ENCODE results near the gene CACNG8. TPM values are rescaled to one million over a fixed set of nuclear protein-coding genes. Genes with fewer than 3 reads are reported as not detected.
A peak's percentile ranks its signal among the peaks of the same experiment; 100 is the strongest.

CACNG8 gene
- total and polyA plus RNA-seq, 8 donors = under 0.01 to 0.06 (median 0.03) TPM; not detected in 1

GRCh38 chr19:54023191-54023590 is 60.5 kb downstream of the CACNG8 start:
- no peaks in the 10 kb centered on the region for H3K36me3 ChIP-seq
- DNase-seq (no peak), FAIRE-seq (no peak), ATAC-seq (no peak)
- peaks cover 0 to 8% (median 0%) of the 10 kb centered on the region in 4 donors for H3K27me3 ChIP-seq
- intact Hi-C loops (cut with DNase I) = loop anchor here in 1 of 3 donors (5.0 kb wide), 1 partner anchor 181 kb away; no protein-coding TSS in a partner anchor
- H3K4me1 ChIP-seq = no peaks in the 10 kb centered on the region
- TF ChIP-seq CTCF (IDR thresholded peaks at IDR 0.05) = no peak
- 28 to 43% methylated on average over 3 of the region's 3 CpGs for WGBS, 2 donors
- no peaks in the 10 kb centered on the region for H3K9me3 ChIP-seq
- H3K27ac ChIP-seq = no peak overlapping the region
- no peak overlapping the region for H3K4me3 ChIP-seq

- TF ChIP-seq CTCF (IDR thresholded peaks at IDR 0.05) = no peak
- DNase-seq (no peak), ATAC-seq (no peak), FAIRE-seq (no peak)
- intact Hi-C loops (cut with DNase I) = loop anchor here in 1 of 3 donors (5.0 kb wide), 1 partner anchor 182 kb away; no protein-coding TSS in a partner anchor
- Histone ChIP-seq H3K4me1 (no peaks in the 10 kb centered on the region), H3K4me3 (no peak overlapping the region), H3K9me3 (no peaks in the 10 kb centered on the region), H3K27me3 (peaks cover 0 to 8% (median 0%) of the 10 kb centered on the region in 4 donors), H3K27ac (no peak overlapping the region), H3K36me3 (no peaks in the 10 kb centered on the region)
- 61 to 66% methylated on average over 9 of the region's 9 CpGs for WGBS, 2 donors
These were observed 61.9 kb downstream of the CACNG8 start for GRCh38 chr19:54024660-54025059.

- intact Hi-C loops (cut with DNase I) = no loop called here
- TF ChIP-seq CTCF (IDR thresholded peaks at IDR 0.05) = no peak
- Histone ChIP-seq H3K4me1 (no peaks in the 10 kb centered on the region), H3K9me3 (no peaks in the 10 kb centered on the region), H3K27ac (no peak overlapping the region), H3K36me3 (no peaks in the 10 kb centered on the region), H3K4me3 (no peak overlapping the region), H3K27me3 (peaks cover 0 to 8% (median 0%) of the 10 kb centered on the region in 4 donors)
- FAIRE-seq = no peak
- 41% methylated on average over 7 of the region's 7 CpGs for WGBS, 2 donors
- ATAC-seq = no peak
- DNase-seq = no peak
These were observed 63.9 kb downstream of the CACNG8 start for GRCh38 chr19:54026656-54027055.

GRCh38 chr19:54029301-54029700 is 66.6 kb downstream of the CACNG8 start:
- Histone ChIP-seq H3K36me3 (no peaks in the 10 kb centered on the region), H3K4me1 (no peaks in the 10 kb centered on the region), H3K4me3 (no peak overlapping the region), H3K9me3 (no peaks in the 10 kb centered on the region), H3K27ac (no peak overlapping the region), H3K27me3 (peaks cover 0 to 7% (median 0%) of the 10 kb centered on the region in 4 donors)
- WGBS, 2 donors = 58 to 70% methylated on average over 3 of the region's 3 CpGs
- FAIRE-seq = no peak
- intact Hi-C loops (cut with DNase I) = no loop called here
- no peak for DNase-seq
- no peak for TF ChIP-seq CTCF (IDR thresholded peaks at IDR 0.05)
- no peak for ATAC-seq

- intact Hi-C loops (cut with DNase I) = loop anchor here in 1 of 3 donors (10.0 kb wide), 1 partner anchor 225 kb away; no protein-coding TSS in a partner anchor
- FAIRE-seq (no peak), DNase-seq (peak in 5 of 6 donors; percentile 10 to 60 (median 45)), ATAC-seq (peak in 3 of 4 donors; percentile 63 to 74 (median 74))
- TF ChIP-seq CTCF (IDR thresholded peaks at IDR 0.05) = peak in 3 of 4 donors; percentile 23 to 33 (median 33)
- 28 to 43% methylated on average over 9 of the region's 9 CpGs for WGBS, 2 donors
- Histone ChIP-seq H3K27ac (no peak overlapping the region), H3K36me3 (no peaks in the 10 kb centered on the region), H3K9me3 (no peaks in the 10 kb centered on the region), H3K4me1 (no peaks in the 10 kb centered on the region), H3K4me3 (no peak overlapping the region), H3K27me3 (no peaks in the 10 kb centered on the region)
These were observed 67.3 kb downstream of the CACNG8 start for GRCh38 chr19:54029930-54030490.
